ENCODE measurements around the gene RAB13. TPM values are rescaled to one million over a fixed set of nuclear protein-coding genes. Genes with fewer than 3 reads are reported as not detected.
"Not testable (repeated sequence)": the region's sequence is repeated elsewhere in the genome, so short reads cannot be mapped to it uniquely, and the experiment has no call there.

Gene RAB13
- total RNA-seq (2021) (69.9 and 73.6 TPM in 2 replicates), Bru-seq, nascent RNA (percentile 84 among the genes with signal in this experiment), BruChase-seq, experiment 1, labeled RNA remaining after a 2-hour chase (percentile 93 among the genes with signal in this experiment), BruChase-seq, experiment 2, labeled RNA remaining after a 6-hour chase (percentile 90 among the genes with signal in this experiment)
- long read RNA-seq, transcript RAB13-201 (8 exons, 1,176 nt) = major isoform, 89 of 128 reads
- long read RNA-seq, partial matches to known transcripts = 4 of 128 reads
- long read RNA-seq, other reads (novel, unspliced or antisense) = 35 of 128 reads

- peaks cover 9% of the 10 kb centered on the region for H3K79me2 ChIP-seq (ENCODE audit: low read depth)
- H4K20me1 ChIP-seq (ENCODE audit: insufficient read depth) = no peaks in the 10 kb centered on the region
- peak; percentile 66 to 76 for DNase-seq
- H3K4me1 ChIP-seq (replicated peaks; ENCODE audit: insufficient read depth) = peaks cover 15% of the 10 kb centered on the region
- POLR2A ChIA-PET (ENCODE audit: unreplicated experiment) = interaction anchor here (0.5 kb wide), 3 partner anchors 19 to 300 kb away, joined by 4 to 11 read pairs (median 5); no protein-coding TSS in a partner anchor
- CTCF ChIA-PET = interaction anchor here (0.6 to 1.4 kb wide), 5 partner anchors 23 to 201 kb away, joined by 3 to 8 read pairs (median 4); partner anchors contain the start of gene SLC39A1
- H3K4me2 ChIP-seq = peak within 1 kb of the TSS; percentile 96
- no peaks in the 10 kb centered on the region for H3K27me3 ChIP-seq (ENCODE audit: insufficient read depth, low read depth)
- H3K36me3 ChIP-seq (ENCODE audit: low read depth) = peaks cover 2% of the 10 kb centered on the region; the same call in 1 of the 2 replicates
- no peaks in the 10 kb centered on the region for H3K9me2 ChIP-seq (ENCODE audit: insufficient read depth)
- peak within 1 kb of the TSS; percentile 93 for H2AFZ ChIP-seq
- TF ChIP-seq EZH2 (IDR thresholded peaks at IDR 0.05; ENCODE audit: low read depth) (no peak), CTCF (conservative IDR thresholded peaks at IDR 0.05) (no peak)
- intact Hi-C loops (cut with micrococcal nuclease; ENCODE audit: unreplicated experiment) = loop anchor here (1.0 to 5.0 kb wide), 10 partner anchors 19 to 634 kb away; partner anchors contain the start of genes CREB3L4, ILF2, S100A2 and SLC27A3
- 0 out of 2 replicates have a peak within 1 kb of the TSS, but pooled peaks have one; percentile 36 for H3K27ac ChIP-seq
- peaks cover 14% of the 10 kb centered on the region; the same call in 1 of the 2 replicates for H3F3A ChIP-seq (ENCODE audit: insufficient read depth, low read depth)
- H3K9me3 ChIP-seq (ENCODE audit: insufficient read depth, low read depth) = no peaks in the 10 kb centered on the region
- H3K4me3 ChIP-seq = peak within 1 kb of the TSS; percentile 72
- no TSS peak for BruUV-seq (replicated peaks)
Observed at GRCh38 chr1:153985941-153986761, at the start of gene RAB13. Gene RAB13, minus strand, starts transcription at chr1:153986339. Its CDS starts 103 bp downstream, at chr1:153986236.

GRCh38 chr1:154033697-154034096, 47.6 kb upstream of the RAB13 start:
- H4K20me1 ChIP-seq (ENCODE audit: insufficient read depth); H3K4me1 ChIP-seq (replicated peaks; ENCODE audit: insufficient read depth); H3K36me3 ChIP-seq (ENCODE audit: low read depth); H2AFZ ChIP-seq; H3K27ac ChIP-seq; H3F3A ChIP-seq (ENCODE audit: insufficient read depth, low read depth); H3K79me2 ChIP-seq (ENCODE audit: low read depth); POLR2A ChIA-PET (ENCODE audit: unreplicated experiment); CTCF ChIA-PET; H3K4me2 ChIP-seq; intact Hi-C loops (cut with micrococcal nuclease; ENCODE audit: unreplicated experiment); DNase-seq; H3K27me3 ChIP-seq (ENCODE audit: insufficient read depth, low read depth); H3K9me2 ChIP-seq (ENCODE audit: insufficient read depth); H3K4me3 ChIP-seq; BruUV-seq (replicated peaks); H3K9me3 ChIP-seq (ENCODE audit: insufficient read depth, low read depth): not testable (repeated sequence)

GRCh38 chr1:154019940-154020339, 33.8 kb upstream of the RAB13 start:
- Histone ChIP-seq H3K4me2 (no peak overlapping the region), H3K27me3 (ENCODE audit: insufficient read depth, low read depth) (no peaks in the 10 kb centered on the region), H3F3A (ENCODE audit: insufficient read depth, low read depth) (no peaks in the 10 kb centered on the region), H3K36me3 (ENCODE audit: low read depth) (no peaks in the 10 kb centered on the region), H3K27ac (no peak overlapping the region), H2AFZ (no peak overlapping the region), H3K4me1 (replicated peaks; ENCODE audit: insufficient read depth) (no peaks in the 10 kb centered on the region), H3K9me3 (ENCODE audit: insufficient read depth, low read depth) (no peaks in the 10 kb centered on the region), H3K79me2 (ENCODE audit: low read depth) (no peaks in the 10 kb centered on the region), H3K4me3 (no peak overlapping the region), H3K9me2 (ENCODE audit: insufficient read depth) (no peaks in the 10 kb centered on the region), H4K20me1 (ENCODE audit: insufficient read depth) (no peaks in the 10 kb centered on the region)
- no peak for DNase-seq
- ChIA-PET POLR2A (ENCODE audit: unreplicated experiment) (no interaction called here), CTCF (interaction anchor here (0.5 kb wide), 1 partner anchor 221 kb away, joined by 5 read pairs; no protein-coding TSS in a partner anchor)
- no TSS peak for BruUV-seq (replicated peaks)
- intact Hi-C loops (cut with micrococcal nuclease; ENCODE audit: unreplicated experiment) = no loop called here
- TF ChIP-seq EZH2 (IDR thresholded peaks at IDR 0.05; ENCODE audit: low read depth) (no peak), CTCF (conservative IDR thresholded peaks at IDR 0.05) (no peak)
